NCI-H2081 treated with DMSO at 0.1 percent for 48 hours (cell line): Measurements from ENCODE around the gene ZNF229.
"Not testable (repeated sequence)": the region's sequence is repeated elsewhere in the genome, so short reads cannot be mapped to it uniquely, and the experiment has no call there.

ENCODE experiments used
- DNase-seq: peaks from one replicate; lab custom pipeline; 2025; lab: John Stamatoyannopoulos, UW

ZNF229 gene

DNA sequence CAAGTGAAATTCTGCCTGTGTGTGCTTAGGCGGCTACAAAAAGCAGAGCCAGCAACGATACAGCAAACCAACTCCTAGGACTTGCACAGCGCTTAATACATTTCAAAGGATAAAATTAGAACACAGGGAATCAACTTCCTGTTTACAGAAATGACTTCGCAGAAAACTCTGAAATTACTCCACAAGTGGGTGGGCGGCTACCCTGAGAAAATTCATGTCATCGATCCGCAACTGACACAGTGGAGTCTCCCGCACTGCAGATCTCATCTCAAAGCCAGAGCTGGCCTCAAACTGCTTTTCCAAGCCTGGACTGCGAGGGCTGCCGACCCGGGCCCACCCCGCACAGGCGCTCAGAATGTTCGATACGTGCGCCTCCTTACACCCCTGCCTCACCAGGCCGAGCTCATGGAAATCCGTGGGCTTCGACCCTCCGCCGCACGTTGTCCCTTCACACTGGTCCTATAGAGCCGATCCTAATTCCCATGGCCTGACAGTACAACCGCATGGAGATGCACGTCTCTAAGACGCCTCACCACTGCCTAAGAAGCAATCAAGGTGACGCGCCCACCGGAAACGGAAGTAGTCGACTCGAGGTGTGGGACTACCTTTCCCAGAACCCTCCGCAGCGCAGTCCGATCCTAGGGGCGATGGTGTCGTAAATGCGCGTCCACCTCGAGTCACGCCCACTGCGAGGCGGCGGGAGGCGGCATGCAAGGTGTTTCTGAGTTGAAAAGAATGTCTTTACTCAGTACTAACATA is at the start of gene ZNF229:
Gene ZNF229 (minus strand): TSS at position 557 of the 759 bp plus-strand sequence. CDS start 5,625 bp downstream, outside the sequence.
- peak; percentile 44 for DNase-seq

DNA sequence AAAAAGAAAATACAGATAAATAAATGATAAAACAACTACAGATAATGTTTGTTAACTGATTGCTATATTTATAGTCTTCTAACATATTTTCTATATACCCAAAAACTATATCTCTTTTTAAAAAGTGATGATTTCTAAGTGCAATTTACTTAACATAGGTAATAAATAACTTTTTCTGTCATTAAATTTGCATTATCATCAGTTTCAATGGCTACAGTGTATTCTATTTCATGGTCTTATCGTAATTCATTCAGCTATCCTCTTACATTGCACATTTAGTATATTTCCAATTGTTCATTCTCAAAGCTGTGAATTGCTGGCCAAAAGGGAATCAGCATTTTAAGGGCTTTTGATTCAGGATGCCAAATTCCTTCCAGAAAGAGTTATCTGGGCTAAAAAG is 48.4 kb upstream of the ZNF229 start:
- DNase-seq: no peak

DNA sequence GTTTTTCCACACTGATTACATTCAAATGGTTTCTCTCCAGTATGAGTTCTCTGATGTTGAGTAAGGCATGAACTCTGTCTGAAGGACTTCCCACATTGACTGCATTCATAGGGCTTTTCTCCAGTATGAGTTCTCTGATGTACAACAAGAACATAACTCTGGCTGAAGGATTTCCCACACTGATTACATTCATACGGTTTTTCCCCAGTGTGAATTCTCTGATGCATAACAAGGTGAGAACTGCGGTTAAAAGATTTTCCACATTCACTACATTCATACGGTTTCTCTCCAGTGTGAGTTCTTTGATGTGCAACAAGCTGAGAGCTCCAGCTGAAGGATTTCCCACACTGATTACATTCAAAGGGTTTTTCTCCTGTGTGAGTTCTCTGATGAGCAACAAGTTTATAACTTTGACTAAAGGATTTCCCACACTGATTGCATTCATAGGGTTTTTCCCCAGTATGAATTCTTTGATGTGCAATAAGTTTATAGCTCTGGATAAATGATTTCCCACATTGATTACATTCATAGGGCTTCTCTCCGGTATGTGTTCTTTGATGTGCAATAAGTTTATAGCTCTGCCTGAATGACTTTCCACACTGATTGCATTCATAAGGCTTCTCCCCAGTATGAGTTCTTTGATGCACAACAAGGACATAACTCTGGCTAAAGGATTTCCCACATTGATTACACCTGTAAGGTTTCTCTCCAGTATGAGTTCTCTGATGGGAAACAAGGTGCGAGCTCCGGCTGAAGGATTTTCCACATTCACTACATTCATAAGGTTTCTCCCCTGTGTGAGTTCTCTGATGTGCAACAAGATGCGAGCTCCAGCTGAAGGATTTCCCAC is 28.5 kb upstream of the ZNF229 start:
- DNase-seq: no peak

DNA sequence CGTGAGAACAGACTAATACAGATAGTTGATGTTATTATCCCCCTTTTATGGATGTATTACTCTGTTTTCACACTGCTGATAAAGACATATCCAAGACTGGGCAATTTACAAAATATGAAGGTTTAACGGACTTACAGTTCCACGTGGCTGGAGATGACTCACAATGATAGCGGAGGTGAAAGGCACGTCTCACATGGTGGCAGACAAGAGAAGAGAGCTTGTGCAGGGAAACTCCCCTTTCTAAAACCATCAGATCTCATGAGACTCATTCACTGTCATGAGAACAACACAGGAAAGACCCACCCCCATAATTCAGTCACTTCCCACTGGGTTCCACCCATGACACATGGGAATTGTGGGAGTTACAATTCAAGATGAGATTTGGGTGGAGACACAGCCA is 20.5 kb upstream of the ZNF229 start:
- DNase-seq: not testable (repeated sequence)

DNA sequence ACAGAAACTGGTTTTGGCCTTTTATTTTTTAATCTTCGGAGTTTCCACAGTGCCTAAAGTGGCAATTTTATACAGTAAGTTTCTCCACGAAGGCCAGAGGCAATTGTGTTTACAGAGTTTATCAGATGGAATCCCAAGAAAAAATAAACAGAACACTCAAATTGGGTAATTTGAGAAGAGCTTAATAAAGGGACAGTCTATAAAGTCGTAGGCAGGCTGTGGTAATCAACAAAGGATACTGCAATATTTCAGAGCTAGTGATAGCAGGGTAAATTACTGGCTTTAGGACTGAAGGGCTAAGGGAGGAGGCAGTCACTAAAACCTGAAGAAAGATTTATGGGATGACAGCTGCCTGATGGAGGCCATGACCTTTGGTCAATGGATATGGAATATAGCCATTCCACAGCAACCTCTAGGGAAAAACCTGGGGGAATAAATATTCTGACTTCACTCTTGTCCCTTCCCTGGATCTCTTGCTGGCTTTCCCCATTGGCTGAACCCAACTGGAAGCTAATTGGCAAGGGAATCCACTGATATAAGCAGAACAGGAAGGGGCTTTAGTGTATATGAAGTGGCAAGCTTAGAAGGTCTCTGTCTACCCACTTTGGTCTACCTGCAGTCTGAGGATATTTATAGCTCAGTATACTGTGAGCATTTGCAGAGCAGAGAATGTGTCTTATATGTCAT is 14.5 kb upstream of the ZNF229 start:
- not testable (repeated sequence) for DNase-seq

DNA sequence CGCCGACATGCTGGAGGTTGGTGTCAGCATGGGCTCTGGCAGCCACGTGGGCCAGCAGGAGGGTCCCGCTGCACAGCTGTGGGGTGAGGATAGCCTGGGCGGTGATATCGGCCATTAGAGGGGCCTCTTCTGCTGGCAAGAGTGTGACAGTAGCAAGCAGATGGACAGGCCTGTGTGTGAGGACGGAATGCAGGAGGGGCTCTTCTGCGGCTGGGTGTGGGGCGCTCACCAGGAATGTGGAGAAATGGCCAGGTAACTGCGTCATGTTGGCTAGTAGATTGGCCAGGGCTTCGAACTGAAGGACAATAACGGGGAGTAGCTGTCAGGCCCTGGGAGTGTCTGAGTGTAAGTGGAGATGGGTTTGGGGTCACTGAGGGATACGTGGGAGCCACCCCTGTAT is 7.7 kb upstream of the ZNF229 start:
- DNase-seq: not testable (repeated sequence)

DNA sequence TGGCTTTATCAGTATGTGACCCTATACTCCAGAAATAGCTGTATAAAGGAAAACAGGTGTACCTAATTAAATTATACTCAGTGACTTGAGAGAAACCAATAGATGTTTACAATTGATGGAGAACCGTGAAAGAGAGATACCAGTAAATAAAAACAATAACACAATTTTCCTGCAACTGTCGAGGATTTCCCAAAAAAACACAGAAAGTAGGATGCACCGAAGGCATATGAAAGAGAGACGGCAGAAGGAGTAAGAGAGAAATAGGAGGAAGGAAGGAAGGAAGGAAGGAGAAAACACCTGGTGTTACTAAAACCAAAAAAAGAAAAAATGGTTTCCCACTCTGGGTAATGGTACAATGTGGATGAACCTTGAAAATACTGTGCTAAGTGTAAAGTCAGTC is 6.8 kb upstream of the ZNF229 start:
- no peak for DNase-seq

DNA sequence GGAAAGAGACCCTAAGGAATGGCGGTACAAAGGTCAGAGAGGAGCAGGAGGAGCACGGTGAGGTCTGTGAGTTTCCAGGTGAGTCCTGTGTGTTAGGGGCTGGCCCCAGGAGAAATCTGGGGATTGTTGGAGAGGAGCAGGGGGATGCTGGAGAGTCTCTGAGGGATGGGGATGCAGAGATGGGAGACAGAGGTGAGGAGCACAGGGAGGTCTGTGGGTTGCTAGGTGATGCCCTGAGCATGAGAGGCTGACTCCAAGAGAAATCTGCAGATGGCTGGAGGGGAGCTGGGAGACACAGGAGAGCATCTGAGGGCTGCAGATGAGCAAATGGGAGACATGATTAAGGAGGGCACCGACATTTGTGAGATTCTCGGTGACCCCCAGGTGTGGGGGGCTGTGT is 4.1 kb upstream of the ZNF229 start:
- no peak for DNase-seq

DNA sequence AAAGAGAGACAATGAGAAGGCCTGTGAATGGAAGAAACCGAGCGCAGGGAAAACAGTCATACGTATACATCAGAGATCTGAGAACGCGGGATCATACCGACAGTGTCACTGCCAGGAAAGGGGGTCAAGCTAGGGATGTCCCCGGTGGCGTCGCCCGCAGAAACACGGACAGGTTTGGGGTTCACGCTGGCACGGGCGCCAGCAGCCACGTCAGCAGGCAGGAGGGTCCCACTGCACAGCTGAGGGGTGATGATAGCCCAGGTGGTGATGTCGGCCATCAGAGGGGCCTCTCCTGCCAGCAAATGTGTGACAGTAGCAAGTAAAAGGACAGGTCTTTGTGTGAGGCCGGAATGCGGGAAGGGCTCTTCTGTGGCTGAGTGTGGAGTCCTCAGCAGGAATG is 3.4 kb upstream of the ZNF229 start:
- DNase-seq: no peak

DNA sequence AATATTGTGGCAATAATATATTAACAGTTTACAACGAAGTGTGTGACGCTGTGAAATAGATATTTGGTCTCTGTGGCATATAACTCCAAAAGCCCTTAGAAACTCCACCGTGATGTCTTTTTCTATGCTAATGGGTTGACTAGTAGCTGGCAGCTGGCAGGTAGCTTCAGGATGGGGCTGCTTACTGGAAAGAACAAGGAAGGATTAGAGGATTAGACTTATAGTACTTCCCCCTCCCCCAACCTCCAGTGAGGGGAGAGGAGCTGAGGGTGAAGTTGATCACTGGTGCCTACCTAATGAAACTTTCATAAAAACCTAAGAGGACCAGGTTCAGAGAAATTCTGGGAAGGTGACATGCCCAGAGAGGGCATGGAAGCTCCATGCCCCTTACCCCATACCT is 9.8 kb downstream of the ZNF229 start:
- no peak for DNase-seq

DNA sequence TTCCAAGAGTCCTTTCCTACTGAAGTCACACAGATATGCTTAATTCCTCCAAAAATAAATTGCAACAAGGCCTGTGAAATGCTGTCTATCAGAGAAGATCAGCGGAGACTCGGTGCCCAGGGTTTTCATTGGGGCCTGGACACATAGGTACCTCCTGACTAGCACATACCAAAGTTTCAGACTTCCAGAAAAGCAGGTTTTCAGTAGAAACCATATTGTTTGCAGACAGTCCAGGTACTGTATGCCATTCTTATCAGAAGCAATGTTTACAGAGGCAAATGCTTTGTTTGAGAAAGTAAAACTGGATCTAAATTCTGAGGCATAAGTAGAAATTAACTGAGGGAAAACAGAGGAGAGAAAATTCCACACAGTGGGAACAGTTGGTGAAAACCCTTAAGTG is 12.8 kb downstream of the ZNF229 start:
- DNase-seq: no peak

DNA sequence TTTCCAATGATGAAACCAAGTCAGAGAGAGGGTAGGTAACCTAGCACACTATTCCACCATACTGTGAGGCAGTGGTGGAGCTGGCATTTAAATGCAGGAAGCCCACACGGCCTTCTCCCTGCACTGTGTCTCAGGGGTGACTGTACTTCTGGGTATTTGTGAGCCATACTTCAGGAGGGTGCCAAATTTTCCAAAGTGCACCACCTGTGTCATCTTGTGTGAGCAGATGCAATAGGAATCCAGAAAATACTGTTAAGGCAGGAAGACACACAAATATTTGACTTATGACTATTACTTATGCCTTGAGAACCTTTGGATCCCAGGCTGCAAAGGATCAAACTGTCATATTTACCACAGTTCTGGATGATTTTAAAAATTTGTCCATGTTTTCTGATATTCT is 17.3 kb downstream of the ZNF229 start:
- DNase-seq: no peak

DNA sequence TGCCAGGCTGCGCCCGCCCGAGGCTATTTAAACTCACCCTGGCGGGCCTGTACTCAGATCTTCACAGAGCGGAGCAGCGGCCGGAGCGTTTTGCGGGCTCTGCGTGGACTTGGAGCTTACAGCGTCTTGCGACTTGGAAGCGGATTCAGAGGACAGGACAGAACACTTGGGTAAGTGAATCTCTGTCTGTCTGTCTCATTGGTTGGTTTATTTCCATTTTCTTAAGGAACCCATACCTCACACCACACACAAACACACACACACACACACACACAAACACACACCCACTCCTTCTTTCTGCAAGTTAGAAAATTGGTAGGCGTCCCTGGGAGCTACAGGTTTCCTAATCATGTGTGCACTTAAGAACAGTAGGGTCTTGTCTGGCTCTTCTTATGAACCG is 32.7 kb downstream of the ZNF229 start:
- not testable (repeated sequence) for DNase-seq

DNA sequence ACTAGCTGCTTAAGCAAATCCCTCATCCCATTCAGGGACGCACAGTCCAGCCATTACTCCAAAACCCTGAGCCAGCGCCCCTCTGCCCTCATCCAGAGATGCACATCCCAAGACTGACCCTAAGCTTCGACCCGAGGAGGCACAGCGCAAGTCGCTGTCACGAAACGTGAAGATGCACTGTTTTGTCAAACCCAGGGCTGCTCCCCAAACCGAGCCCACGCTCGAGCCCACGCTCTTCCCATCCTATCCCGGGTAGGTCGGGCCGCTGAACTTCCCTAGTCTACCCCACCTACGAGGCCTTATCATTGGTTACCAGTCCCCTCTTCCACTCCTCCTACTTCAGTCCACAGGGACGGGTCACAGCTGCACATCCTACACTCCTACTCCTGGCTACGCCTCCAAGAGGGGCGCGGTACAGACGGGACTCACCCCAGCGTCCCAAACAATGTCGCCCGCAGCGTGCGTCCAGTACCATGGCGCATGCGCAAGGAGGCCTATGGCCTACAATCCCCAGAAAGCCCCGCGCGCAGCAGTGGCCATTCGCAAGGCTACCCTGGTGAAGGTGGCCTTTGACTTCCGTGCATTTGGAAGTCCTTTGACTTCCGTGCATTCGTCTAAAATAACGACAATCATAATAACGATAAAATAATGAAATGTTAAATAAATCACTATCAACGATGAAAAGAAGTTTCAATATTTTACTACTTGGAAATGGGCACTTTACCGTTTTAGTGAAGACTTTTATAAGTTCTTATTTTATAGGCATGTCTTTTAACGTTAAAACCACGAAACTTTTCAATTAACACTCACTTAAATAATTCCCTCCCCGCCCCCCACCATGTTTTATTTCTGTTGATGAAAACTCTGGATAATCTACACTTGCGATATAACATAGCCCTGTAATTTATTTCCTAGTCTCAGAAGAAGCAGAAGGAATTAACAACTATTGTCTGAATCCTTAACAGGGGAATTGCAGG is 46.8 kb downstream of the ZNF229 start, which contains the start of gene ZNF285:
Gene ZNF285 (minus strand): TSS at position 470 of the 977 bp plus-strand sequence. CDS start 4,395 bp downstream, outside the sequence.
- DNase-seq: no peak

DNA sequence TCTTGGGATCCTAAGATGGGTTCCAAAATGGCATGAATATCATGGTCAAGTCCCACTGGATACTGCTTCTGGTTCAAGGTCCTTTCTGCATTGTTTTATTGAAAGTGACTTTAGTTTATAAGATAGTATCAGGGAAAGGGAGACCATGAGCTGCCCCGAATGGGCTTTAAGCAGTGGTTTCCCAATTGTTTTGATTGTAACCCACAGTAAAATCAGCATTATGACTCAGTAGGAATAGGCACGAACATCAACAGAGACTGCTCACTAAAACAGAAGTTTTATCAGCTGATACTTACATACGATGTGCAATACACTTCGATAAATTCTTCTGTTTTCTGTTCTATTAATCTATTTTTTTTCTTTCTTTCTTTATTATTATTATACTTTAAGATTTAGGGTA is 59.0 kb downstream of the ZNF229 start:
- DNase-seq: not testable (repeated sequence)
